ENCODE results near the gene DLG4.

DLG4 gene

GRCh38 chr17:7221278-7222092 is 1.8 kb upstream of the DLG4 start:
- TF ChIP-seq, protein P1, sequence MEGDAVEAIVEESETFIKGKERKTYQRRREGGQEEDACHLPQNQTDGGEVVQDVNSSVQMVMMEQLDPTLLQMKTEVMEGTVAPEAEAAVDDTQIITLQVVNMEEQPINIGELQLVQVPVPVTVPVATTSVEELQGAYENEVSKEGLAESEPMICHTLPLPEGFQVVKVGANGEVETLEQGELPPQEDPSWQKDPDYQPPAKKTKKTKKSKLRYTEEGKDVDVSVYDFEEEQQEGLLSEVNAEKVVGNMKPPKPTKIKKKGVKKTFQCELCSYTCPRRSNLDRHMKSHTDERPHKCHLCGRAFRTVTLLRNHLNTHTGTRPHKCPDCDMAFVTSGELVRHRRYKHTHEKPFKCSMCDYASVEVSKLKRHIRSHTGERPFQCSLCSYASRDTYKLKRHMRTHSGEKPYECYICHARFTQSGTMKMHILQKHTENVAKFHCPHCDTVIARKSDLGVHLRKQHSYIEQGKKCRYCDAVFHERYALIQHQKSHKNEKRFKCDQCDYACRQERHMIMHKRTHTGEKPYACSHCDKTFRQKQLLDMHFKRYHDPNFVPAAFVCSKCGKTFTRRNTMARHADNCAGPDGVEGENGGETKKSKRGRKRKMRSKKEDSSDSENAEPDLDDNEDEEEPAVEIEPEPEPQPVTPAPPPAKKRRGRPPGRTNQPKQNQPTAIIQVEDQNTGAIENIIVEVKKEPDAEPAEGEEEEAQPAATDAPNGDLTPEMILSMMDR (IDR thresholded peaks at IDR 0.05; ENCODE audit: low read depth, low read length) = no peak
- DNase-seq (ENCODE audit: extremely low read depth, low read depth) = no peak

GRCh38 chr17:7220593-7221277 is 1.1 kb upstream of the DLG4 start:
- DNase-seq (ENCODE audit: extremely low read depth, low read depth) = no peak
- TF ChIP-seq, protein P1 (IDR thresholded peaks at IDR 0.05; ENCODE audit: low read depth, low read length) = peak; percentile 46

DNA sequence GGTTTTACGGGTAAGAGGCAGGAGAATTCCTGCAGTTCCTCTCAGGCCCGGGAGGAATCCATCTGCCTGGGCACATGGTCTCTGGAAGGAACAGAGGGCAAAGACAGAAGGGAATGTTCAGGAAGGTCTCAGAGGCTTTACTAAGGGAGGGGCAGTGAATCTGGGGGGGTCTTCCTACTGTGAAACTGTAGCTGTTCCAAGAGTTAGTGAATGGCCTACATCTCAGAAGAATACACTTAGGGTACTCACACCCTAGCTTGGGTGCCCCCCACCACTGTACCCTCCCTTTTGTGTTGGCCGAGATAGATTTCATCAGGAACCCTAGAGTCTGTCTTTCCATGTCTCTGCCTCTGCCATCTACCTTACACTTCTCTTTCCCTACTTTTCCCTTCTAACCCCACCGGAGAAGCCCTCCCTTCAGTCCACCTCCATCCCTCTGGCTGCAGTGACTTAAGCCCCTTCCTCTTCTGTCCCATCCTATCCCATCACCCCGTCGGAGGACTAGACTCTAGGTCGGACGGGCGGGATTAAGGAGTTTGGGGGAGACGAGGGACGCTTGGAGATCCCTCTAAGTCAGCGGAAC is 316 bp downstream of the DLG4 start:
- DNase-seq (ENCODE audit: extremely low read depth, low read depth) = no peak
- TF ChIP-seq, protein P1 (IDR thresholded peaks at IDR 0.05; ENCODE audit: low read depth, low read length) = no peak

DNA sequence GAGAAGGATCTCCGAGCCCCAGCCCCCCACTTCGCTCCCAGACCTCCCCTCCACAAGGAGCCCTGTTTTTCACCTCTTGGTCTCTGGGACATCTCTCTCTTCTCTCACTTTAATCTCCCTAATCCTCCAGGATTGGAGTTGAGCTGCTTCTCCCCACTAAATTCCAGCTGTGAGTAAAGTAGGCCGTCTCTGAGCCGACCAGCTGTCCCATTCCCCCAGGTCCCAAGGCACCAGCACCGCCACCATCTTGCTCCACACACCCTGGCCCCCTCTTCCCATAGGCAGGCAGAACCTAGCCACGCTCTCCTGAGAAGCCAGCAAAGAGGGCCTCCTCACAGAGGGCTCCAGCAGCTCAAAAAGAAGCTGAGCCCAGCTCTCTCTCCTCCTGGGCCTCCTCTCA is 878 bp downstream of the DLG4 start:
- DNase-seq (ENCODE audit: extremely low read depth, low read depth) = no peak
- TF ChIP-seq, protein P1 (IDR thresholded peaks at IDR 0.05; ENCODE audit: low read depth, low read length) = no peak

DNA sequence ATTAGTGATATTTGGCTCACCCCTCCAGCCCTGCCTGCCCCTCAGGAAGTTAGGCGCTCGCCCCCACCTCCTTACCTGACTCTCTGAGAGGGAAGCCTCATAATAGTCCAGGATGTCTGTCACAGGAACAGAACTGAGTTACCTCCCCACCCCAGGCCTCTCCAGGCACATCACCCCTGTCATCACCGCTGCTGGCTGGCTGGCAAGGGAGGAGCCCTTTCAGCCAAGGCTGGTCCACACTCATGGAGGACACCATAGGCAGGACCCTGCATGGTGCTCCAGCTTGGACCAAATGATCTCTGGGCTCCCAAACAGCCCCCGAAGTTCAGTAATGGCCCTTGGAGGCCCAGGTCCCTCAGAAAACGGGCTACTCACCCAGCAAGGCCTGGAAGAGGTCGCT is 1.5 kb downstream of the DLG4 start:
- no peak for DNase-seq (ENCODE audit: extremely low read depth, low read depth)
- TF ChIP-seq, protein P1 (IDR thresholded peaks at IDR 0.05; ENCODE audit: low read depth, low read length) = no peak

DNA sequence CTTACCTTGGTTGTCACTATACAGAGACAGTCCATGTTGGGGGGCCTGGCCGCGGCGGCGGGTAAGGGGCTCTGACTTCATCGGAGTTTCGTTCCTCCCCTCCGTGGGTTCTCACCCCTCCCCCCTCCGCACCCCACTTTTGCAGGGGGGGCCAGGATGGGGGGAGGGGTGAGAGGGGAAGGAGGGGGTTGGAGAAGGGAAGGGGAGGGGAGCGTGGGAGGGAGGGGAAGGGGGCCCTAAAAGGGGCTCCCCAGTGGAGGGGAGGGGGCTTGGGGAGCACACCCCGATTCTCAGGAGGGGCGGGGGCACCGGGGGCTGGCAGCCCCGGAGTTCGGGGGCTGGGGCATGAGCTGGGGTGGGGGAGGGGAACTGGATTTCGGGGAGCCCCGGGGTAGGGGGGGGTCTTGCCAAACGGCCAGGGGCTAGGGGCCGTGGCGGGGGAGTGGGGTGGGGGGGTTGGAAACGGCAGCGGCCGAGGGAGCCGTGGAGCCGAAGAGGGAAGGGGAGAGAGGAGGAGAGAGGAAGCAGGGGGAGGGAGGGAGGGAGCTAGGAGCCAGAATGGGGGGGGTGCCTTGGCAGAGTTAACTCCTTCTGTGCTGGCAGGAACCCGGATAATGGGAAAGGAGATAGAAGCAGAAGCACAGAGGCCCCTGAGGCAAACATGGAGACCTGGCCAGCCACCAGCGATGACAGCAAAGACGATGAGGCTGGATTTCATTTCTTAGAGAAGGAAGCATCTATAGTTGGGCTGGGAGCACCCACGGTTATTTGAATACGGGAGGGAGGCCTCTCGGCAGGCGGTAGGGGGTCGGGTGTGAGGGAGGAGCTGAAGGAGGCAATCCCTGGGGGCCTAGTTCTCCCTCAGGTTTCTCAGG is 2.3 kb downstream of the DLG4 start:
- DNase-seq (ENCODE audit: extremely low read depth, low read depth) = no peak
- TF ChIP-seq, protein P1 (IDR thresholded peaks at IDR 0.05; ENCODE audit: low read depth, low read length) = no peak
